Tibial nerve (tissue), 3 donors: ENCODE data around the gene FSHB.

Source experiments
- CTCF ChIP-seq, 5 experiments: fragments of 200-600 bp in 3 of 5; fragments of 450-650 bp in 2 of 5; sonication (generic) in 3 of 5; IDR thresholded peaks; one replicate each; pipeline ENCODE4 v1.5.1; 2016 to 2019; ENCODE audit warnings: antibody characterized with exemption in 5 of 5, mild to moderate bottlenecking in 3 of 5, moderate library complexity in 2 of 5
- POLR2A ChIP-seq, 2 donors: fragments of 450-650 bp; IDR thresholded peaks; one replicate each; pipeline ENCODE4 v1.6.1; 2017; ENCODE audit warnings: antibody characterized with exemption in 2 of 2, mild to moderate bottlenecking in 2 of 2, moderate library complexity in 2 of 2

- TF ChIP-seq POLR2A (IDR thresholded peaks at IDR 0.05) (no peak), CTCF (IDR thresholded peaks at IDR 0.05) (no peak)
Measured at GRCh38 chr11:30228323-30228884, 2.4 kb upstream of the FSHB start.
